22Rv1 (cell line): ENCODE measurements around the gene OR1L4.

ENCODE experiments used
- ZFX ChIP-seq: fragments of 450-650 bp; IDR thresholded peaks from 2 replicates; pipeline ENCODE4 v1.6.1; 2017; ENCODE audit warnings: antibody characterized with exemption, borderline replicate concordance
- TF ChIP-seq, protein P1 (sequence below): fragments of 450-650 bp; IDR thresholded peaks from 2 replicates; pipeline ENCODE4 v1.5.1; 2017; ENCODE audit warnings: mild to moderate bottlenecking

GRCh38 chr9:122719218-122719617 is 4.6 kb upstream of the OR1L4 start:
- TF ChIP-seq, protein P1, sequence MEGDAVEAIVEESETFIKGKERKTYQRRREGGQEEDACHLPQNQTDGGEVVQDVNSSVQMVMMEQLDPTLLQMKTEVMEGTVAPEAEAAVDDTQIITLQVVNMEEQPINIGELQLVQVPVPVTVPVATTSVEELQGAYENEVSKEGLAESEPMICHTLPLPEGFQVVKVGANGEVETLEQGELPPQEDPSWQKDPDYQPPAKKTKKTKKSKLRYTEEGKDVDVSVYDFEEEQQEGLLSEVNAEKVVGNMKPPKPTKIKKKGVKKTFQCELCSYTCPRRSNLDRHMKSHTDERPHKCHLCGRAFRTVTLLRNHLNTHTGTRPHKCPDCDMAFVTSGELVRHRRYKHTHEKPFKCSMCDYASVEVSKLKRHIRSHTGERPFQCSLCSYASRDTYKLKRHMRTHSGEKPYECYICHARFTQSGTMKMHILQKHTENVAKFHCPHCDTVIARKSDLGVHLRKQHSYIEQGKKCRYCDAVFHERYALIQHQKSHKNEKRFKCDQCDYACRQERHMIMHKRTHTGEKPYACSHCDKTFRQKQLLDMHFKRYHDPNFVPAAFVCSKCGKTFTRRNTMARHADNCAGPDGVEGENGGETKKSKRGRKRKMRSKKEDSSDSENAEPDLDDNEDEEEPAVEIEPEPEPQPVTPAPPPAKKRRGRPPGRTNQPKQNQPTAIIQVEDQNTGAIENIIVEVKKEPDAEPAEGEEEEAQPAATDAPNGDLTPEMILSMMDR, result no peak
- no peak for TF ChIP-seq ZFX
